HG03457 (cell line): ENCODE results near the gene MIA3.
A peak's percentile ranks its signal among the peaks of the same experiment; 100 is the strongest.
"Not testable (repeated sequence)": the region's sequence is repeated elsewhere in the genome, so short reads cannot be mapped to it uniquely, and the experiment has no call there.

ENCODE experiments used
- ATAC-seq: cut with Tn5 transposase; IDR thresholded peaks from one replicate; pipeline ENCODE4 v1.9.1; 2021; ENCODE audit warnings: moderate number of reproducible peaks; ENCODE audit not compliant: unreplicated experiment

Gene MIA3

GRCh38 chr1:222618001-222618879, at the start of gene MIA3:
TSS of gene MIA3 (plus strand) at chr1:222618097. CDS start at chr1:222618111, 14 bp downstream.
- peak; percentile 32 for ATAC-seq

DNA sequence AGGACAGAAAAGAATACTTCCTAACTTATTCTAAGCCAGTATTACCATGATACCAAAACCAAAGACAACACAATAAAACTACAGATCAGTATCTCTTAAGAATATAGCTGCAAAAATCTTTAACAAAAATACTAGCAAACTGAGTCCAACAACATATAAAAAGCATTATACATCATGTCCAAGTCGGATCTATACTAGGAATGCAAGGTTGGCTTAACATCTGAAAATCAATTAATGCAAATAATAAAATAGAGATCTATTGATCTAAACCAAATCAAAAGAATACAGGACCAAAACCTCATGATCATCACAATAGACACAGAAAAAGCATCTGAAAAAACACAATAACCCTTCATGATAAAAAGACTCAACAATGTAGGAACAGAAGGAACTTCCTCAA, 47.1 kb upstream of the MIA3 start:
- ATAC-seq, result no peak

DNA sequence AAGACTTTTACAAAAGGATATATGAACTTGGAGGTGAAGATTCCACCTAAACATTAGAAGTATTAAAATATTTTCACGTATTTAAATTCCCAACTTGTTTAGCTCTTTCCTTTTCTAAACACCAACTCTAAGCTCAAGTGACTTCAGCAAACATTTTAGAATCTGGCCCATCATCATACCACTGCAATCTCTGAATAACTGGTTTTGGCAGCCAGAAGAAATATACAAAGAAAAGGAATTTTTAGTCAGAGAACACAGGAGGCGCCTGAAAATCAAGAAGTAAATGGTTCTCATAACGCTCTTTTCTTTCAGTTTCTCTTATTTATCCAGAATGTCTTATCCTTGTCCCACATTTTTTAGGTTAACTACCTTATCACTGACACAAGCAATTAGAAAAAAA, 38.6 kb upstream of the MIA3 start:
- ATAC-seq, result no peak

- ATAC-seq, result peak; percentile 55
These were observed 35.7 kb upstream of the MIA3 start for GRCh38 chr1:222582099-222582774.

GRCh38 chr1:222583079-222583478, 34.8 kb upstream of the MIA3 start:
- ATAC-seq, result peak; percentile 88

DNA sequence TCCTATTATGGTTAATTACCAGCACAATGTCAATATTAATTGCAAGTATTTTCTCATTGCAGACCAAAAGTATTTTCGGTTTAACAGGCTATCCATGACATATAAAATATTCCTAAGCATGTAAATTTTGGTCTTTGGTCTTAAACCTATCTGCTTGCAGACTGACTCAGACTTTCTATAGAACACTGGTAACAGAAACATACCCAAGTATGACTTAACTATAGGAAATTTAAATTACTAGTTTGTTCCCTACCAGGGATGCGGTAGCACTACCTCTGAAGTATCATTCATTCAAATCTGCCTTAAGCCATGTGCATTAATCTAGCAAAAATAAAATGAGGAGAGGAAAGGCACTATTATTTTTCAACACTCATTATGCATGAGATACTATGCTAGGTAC, 31.1 kb upstream of the MIA3 start:
- no peak for ATAC-seq

- ATAC-seq, result no peak
These were observed 29.8 kb upstream of the MIA3 start for GRCh38 chr1:222588135-222588534.

- peak; percentile 98 for ATAC-seq
These were observed 28.2 kb upstream of the MIA3 start, which contains the start of gene TAF1A for GRCh38 chr1:222589462-222590302. TSS of gene TAF1A (minus strand) at chr1:222589933.

DNA sequence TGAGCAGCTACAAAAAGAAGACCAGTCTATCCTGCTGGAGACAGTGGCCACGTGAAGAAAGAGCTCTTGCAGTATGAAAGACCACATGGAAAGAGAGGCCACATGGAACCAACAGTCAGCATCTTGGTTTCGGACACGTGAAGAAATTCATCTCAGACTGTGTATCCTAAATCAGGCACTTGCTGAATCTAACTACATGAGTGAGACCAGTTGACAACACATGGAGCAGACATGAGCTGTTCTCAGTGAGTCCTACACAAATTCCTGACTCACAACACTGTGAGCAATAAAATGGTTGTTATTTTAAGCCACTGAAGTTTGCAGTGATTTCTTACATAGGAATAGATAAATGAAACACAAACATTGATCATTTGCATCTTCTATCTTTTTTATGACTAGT, 25.7 kb upstream of the MIA3 start:
- no peak for ATAC-seq

GRCh38 chr1:222594789-222595188, 23.1 kb upstream of the MIA3 start:
- ATAC-seq, result no peak

- ATAC-seq, result no peak
These were observed 21.2 kb upstream of the MIA3 start for GRCh38 chr1:222596696-222597095.

- no peak for ATAC-seq
These were observed 17.6 kb upstream of the MIA3 start for GRCh38 chr1:222600281-222600680.

DNA sequence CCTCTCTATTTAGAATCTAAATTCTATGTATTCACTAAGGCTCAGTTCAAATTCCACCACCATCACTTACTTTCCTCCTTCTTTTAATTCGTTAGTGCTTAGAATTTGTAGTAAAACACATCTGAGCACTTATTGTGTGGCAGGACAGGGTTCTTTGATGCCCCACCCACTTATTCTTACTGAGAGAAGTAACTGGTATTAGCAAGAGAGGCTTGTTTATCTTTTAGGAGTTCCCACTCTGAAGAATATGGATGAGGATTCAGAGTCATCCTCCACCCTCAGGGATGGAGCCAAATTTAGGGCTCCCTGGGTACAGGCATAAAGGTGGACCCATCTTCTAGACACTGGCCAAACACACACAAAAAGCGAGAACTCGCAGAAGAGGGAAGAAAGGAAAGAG, 16.6 kb upstream of the MIA3 start:
- ATAC-seq, result no peak

DNA sequence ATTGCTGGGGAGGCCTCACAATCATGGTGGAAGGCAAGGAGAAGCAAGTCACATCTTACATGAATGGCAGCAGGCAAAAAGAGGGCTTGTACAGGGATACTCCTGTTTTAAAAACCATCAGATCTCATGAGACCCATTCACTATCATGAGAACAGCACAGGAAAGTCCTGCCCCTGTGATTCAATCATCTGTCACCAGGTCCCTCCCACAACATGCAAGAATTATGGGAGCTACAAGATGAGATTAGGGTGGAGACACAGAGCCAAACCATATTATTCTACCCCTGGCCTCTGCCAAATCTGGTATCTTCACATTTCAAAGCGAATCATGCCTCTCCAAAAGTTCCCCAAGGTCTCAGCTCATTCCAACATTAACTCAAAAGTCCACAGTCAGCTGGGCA, 11.1 kb upstream of the MIA3 start:
- ATAC-seq, result no peak

- not testable (repeated sequence) for ATAC-seq
These were observed 8.8 kb upstream of the MIA3 start for GRCh38 chr1:222609111-222609510.

DNA sequence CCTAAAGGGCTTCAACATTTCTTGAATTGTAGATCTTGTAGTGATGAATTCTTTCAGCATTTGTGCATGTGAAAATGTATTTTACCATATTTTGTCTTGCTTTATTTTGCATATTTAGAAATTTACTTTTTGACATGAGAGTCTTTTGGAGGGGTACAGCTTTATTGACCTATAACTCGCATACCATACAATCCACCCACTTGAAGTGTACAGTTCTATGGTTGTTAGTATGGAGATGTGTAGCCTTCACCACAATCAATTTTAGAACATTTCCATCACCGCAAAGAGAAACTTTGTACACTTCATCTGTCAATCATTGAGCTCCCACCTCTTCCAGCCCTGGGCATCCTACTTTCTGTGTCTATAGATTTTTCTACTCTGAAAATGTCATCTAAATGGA, 7.2 kb upstream of the MIA3 start:
- no peak for ATAC-seq

- no peak for ATAC-seq
These were observed 4.3 kb upstream of the MIA3 start for GRCh38 chr1:222613627-222614026.

GRCh38 chr1:222616525-222616924, 1.4 kb upstream of the MIA3 start:
- no peak for ATAC-seq

GRCh38 chr1:222617367-222617951, 438 bp upstream of the MIA3 start:
- peak; percentile 68 for ATAC-seq

GRCh38 chr1:222618880-222619596, 1.1 kb downstream of the MIA3 start:
- no peak for ATAC-seq
